ENCODE data around the gene FJX1. TPM values are rescaled to one million over a fixed set of nuclear protein-coding genes. Genes with fewer than 3 reads are reported as not detected.

The FJX1 gene
- total RNA-seq, 1 experiment from 2014 or later = 19.1 TPM

DNA sequence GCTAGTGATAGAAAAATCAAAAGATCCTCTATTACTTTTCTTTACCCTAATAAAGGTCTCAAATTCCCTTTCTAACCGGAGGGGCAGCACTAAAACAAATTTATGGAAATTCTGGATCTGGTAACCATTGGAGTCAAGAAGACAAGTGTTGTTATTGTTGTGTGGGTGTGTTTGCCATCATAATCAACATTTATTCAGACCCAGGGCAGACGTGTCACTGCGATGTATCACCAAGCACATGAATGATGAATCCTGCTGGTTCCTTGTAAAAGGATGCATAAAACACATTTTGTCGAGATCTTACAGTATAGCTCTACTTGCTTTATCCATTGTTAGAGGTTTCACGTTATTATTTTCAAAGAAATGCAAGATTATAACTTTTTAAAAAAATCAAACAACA, 12.1 kb upstream of the FJX1 start:
- no peaks in the 10 kb centered on the region for H3K9me3 Mint-ChIP-seq (ENCODE audit: low read depth, unreplicated experiment)
- BruUV-seq (replicated peaks) = no TSS peak
- no peak overlapping the region for H3K27ac Mint-ChIP-seq (ENCODE audit: unreplicated experiment)
- peaks cover 14% of the 10 kb centered on the region for H3K4me1 Mint-ChIP-seq (ENCODE audit: low read depth, unreplicated experiment)
- H3K36me3 Mint-ChIP-seq (ENCODE audit: insufficient read depth, unreplicated experiment) = no peaks in the 10 kb centered on the region
- no peak overlapping the region for H3K4me3 Mint-ChIP-seq (ENCODE audit: low read depth, unreplicated experiment)
- CTCF ChIA-PET = no interaction called here
- intact Hi-C loops (cut with micrococcal nuclease; ENCODE audit: unreplicated experiment) = no loop called here
- no peak for DNase-seq
- TF ChIP-seq, protein P1, sequence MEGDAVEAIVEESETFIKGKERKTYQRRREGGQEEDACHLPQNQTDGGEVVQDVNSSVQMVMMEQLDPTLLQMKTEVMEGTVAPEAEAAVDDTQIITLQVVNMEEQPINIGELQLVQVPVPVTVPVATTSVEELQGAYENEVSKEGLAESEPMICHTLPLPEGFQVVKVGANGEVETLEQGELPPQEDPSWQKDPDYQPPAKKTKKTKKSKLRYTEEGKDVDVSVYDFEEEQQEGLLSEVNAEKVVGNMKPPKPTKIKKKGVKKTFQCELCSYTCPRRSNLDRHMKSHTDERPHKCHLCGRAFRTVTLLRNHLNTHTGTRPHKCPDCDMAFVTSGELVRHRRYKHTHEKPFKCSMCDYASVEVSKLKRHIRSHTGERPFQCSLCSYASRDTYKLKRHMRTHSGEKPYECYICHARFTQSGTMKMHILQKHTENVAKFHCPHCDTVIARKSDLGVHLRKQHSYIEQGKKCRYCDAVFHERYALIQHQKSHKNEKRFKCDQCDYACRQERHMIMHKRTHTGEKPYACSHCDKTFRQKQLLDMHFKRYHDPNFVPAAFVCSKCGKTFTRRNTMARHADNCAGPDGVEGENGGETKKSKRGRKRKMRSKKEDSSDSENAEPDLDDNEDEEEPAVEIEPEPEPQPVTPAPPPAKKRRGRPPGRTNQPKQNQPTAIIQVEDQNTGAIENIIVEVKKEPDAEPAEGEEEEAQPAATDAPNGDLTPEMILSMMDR (IDR thresholded peaks at IDR 0.05; ENCODE audit: unreplicated experiment) = no peak
- H3K27me3 Mint-ChIP-seq (ENCODE audit: unreplicated experiment) = peaks cover 97% of the 10 kb centered on the region

GRCh38 chr11:35608502-35608901, 9.8 kb upstream of the FJX1 start:
- TF ChIP-seq, protein P1 (IDR thresholded peaks at IDR 0.05; ENCODE audit: unreplicated experiment) = no peak
- Mint-ChIP-seq H3K27me3 (ENCODE audit: unreplicated experiment) (peaks cover 98% of the 10 kb centered on the region), H3K4me1 (ENCODE audit: low read depth, unreplicated experiment) (no peaks in the 10 kb centered on the region), H3K4me3 (ENCODE audit: low read depth, unreplicated experiment) (no peak overlapping the region), H3K9me3 (ENCODE audit: low read depth, unreplicated experiment) (no peaks in the 10 kb centered on the region), H3K36me3 (ENCODE audit: insufficient read depth, unreplicated experiment) (no peaks in the 10 kb centered on the region), H3K27ac (ENCODE audit: unreplicated experiment) (no peak overlapping the region)
- no peak for DNase-seq
- intact Hi-C loops (cut with micrococcal nuclease; ENCODE audit: unreplicated experiment) = no loop called here
- no TSS peak for BruUV-seq (replicated peaks)
- CTCF ChIA-PET = no interaction called here

- TF ChIP-seq, protein P1 (IDR thresholded peaks at IDR 0.05; ENCODE audit: unreplicated experiment) = no peak
- BruUV-seq (replicated peaks) = no TSS peak
- peaks cover 98% of the 10 kb centered on the region for H3K27me3 Mint-ChIP-seq (ENCODE audit: unreplicated experiment)
- no peak for DNase-seq
- no peak overlapping the region for H3K4me3 Mint-ChIP-seq (ENCODE audit: low read depth, unreplicated experiment)
- intact Hi-C loops (cut with micrococcal nuclease; ENCODE audit: unreplicated experiment) = no loop called here
- peaks cover 2% of the 10 kb centered on the region for H3K4me1 Mint-ChIP-seq (ENCODE audit: low read depth, unreplicated experiment)
- H3K36me3 Mint-ChIP-seq (ENCODE audit: insufficient read depth, unreplicated experiment) = no peaks in the 10 kb centered on the region
- H3K9me3 Mint-ChIP-seq (ENCODE audit: low read depth, unreplicated experiment) = no peaks in the 10 kb centered on the region
- H3K27ac Mint-ChIP-seq (ENCODE audit: unreplicated experiment) = no peak overlapping the region
- CTCF ChIA-PET = no interaction called here
These were observed 8.6 kb upstream of the FJX1 start for GRCh38 chr11:35609656-35610055.

DNA sequence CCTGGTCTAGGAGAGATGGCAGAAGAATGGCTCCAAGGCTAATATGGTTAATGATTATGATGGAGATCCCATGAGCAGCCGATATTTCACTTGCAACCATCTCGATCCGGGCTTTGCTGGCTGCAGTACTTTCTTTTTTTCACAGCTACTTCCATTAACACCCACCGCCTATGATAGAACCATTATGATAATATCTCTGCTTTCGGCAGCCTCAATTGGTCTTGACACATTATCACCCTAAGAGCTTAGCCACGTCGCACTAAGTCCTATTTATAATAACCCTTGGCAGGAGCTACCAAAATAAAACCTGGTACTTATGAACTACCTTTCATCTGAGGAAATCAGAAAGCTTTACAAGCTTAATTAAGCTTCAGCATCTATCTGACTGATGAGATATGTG, 7.6 kb upstream of the FJX1 start:
- intact Hi-C loops (cut with micrococcal nuclease; ENCODE audit: unreplicated experiment) = no loop called here
- Mint-ChIP-seq H3K27me3 (ENCODE audit: unreplicated experiment) (peaks cover 90% of the 10 kb centered on the region), H3K4me1 (ENCODE audit: low read depth, unreplicated experiment) (peaks cover 11% of the 10 kb centered on the region), H3K4me3 (ENCODE audit: low read depth, unreplicated experiment) (no peak overlapping the region), H3K9me3 (ENCODE audit: low read depth, unreplicated experiment) (no peaks in the 10 kb centered on the region), H3K36me3 (ENCODE audit: insufficient read depth, unreplicated experiment) (no peaks in the 10 kb centered on the region), H3K27ac (ENCODE audit: unreplicated experiment) (no peak overlapping the region)
- no peak for DNase-seq
- TF ChIP-seq, protein P1 (IDR thresholded peaks at IDR 0.05; ENCODE audit: unreplicated experiment) = no peak
- CTCF ChIA-PET = no interaction called here
- BruUV-seq (replicated peaks) = no TSS peak
